Lower leg skin (tissue), 4 donors: ENCODE results near the gene SPOCK1. TPM values are rescaled to one million over a fixed set of nuclear protein-coding genes. Genes with fewer than 3 reads are reported as not detected.

Source experiments
- DNase-seq, 2 donors: peaks; one replicate each; pipeline ENCODE4 v3.0.0-alpha.2; 2019; ENCODE audit warnings: low spot score in 2 of 2
- H3K4me3 ChIP-seq: fragments of 200-600 bp; sonication (generic); 2 replicates; pipeline ENCODE4 v1.5.1; 2017; ENCODE audit warnings: mild to moderate bottlenecking, low read depth; ENCODE audit not compliant: poor library complexity, severe bottlenecking
- CTCF ChIP-seq, 3 donors: fragments of 450-650 bp; IDR thresholded peaks; one replicate each; pipeline ENCODE4 v1.5.1; 2016; ENCODE audit warnings: antibody characterized with exemption in 3 of 3, mild to moderate bottlenecking in 3 of 3, moderate library complexity in 2 of 3
- POLR2A ChIP-seq, 2 donors: fragments of 450-650 bp; IDR thresholded peaks; one replicate each; pipeline ENCODE4 v1.6.1; 2016 to 2017; ENCODE audit warnings: antibody characterized with exemption in 2 of 2, mild to moderate bottlenecking in 1 of 2, moderate library complexity in 1 of 2
- WGBS, 2 donors: methylation state at CpG; one replicate each; pipeline ENCODE4 v1.1.5; 2018; 5-methylcytosine and 5-hydroxymethylcytosine counted together
- intact Hi-C: fragments of 100-400 bp; cut with DNase I; formaldehyde crosslinking; loops from one replicate; pipeline ENCODE4 v1.15.0; 2023; ENCODE audit warnings: low total_unique reads
- total RNA-seq, 4 donors: library from RNA; depleted of rRNA; stranded (reverse); fragments of >200 nt; gene quantifications; one replicate each; pipeline ENCODE4 v1.1.0, GENCODE V29; 2016

Gene SPOCK1
- total RNA-seq, 4 donors from 2014 or later, result 7.9 to 21.5 (median 11.7) TPM

- no peak for DNase-seq
- no peak for TF ChIP-seq POLR2A (IDR thresholded peaks at IDR 0.05)
- no peak for TF ChIP-seq CTCF (IDR thresholded peaks at IDR 0.05)
- no peak overlapping the region for H3K4me3 ChIP-seq
- intact Hi-C loops, result no loop called here
- 74 to 89% methylated on average over 1 of the region's 1 CpG for WGBS, 2 donors
Measured at GRCh38 chr5:137289856-137290255, 209.3 kb downstream of the SPOCK1 start.

- intact Hi-C loops, result no loop called here
- WGBS, 2 donors, result 62 to 68% methylated on average over 2 of the region's 2 CpGs
- no peak overlapping the region for H3K4me3 ChIP-seq
- DNase-seq, result no peak
- TF ChIP-seq POLR2A (IDR thresholded peaks at IDR 0.05) (no peak), CTCF (IDR thresholded peaks at IDR 0.05) (no peak)
Measured at GRCh38 chr5:137287569-137287968, 211.6 kb downstream of the SPOCK1 start.

- DNase-seq, result no peak
- intact Hi-C loops, result no loop called here
- TF ChIP-seq CTCF (IDR thresholded peaks at IDR 0.05) (no peak), POLR2A (IDR thresholded peaks at IDR 0.05) (no peak)
- WGBS, 2 donors, result 82 to 85% methylated on average over 4 of the region's 4 CpGs
- no peak overlapping the region for H3K4me3 ChIP-seq
Measured at GRCh38 chr5:137286025-137286610, 213.0 kb downstream of the SPOCK1 start.

GRCh38 chr5:137283801-137284200, 215.3 kb downstream of the SPOCK1 start:
- WGBS, 2 donors, result 89 to 96% methylated on average over 2 of the region's 2 CpGs
- peak in 1 of 2 donors; percentile 36 for DNase-seq
- intact Hi-C loops, result no loop called here
- TF ChIP-seq POLR2A (IDR thresholded peaks at IDR 0.05) (no peak), CTCF (IDR thresholded peaks at IDR 0.05) (no peak)
- no peak overlapping the region for H3K4me3 ChIP-seq

- no peak overlapping the region for H3K4me3 ChIP-seq
- 64 to 68% methylated on average over 5 of the region's 5 CpGs for WGBS, 2 donors
- no peak for TF ChIP-seq CTCF (IDR thresholded peaks at IDR 0.05)
- TF ChIP-seq POLR2A (IDR thresholded peaks at IDR 0.05), result no peak
- DNase-seq, result no peak
- intact Hi-C loops, result no loop called here
Measured at GRCh38 chr5:137282216-137282615, 216.9 kb downstream of the SPOCK1 start.

- intact Hi-C loops, result no loop called here
- no peak for TF ChIP-seq POLR2A (IDR thresholded peaks at IDR 0.05)
- WGBS, 2 donors, result 82 to 89% methylated on average over 1 of the region's 1 CpG
- DNase-seq, result peak in 1 of 2 donors; percentile 15
- H3K4me3 ChIP-seq, result no peak overlapping the region
Measured at GRCh38 chr5:137281201-137281600, 217.9 kb downstream of the SPOCK1 start.
